Measurements from ENCODE around the gene TGFB3. TPM values are rescaled to one million over a fixed set of nuclear protein-coding genes. Genes with fewer than 3 reads are reported as not detected.

The TGFB3 gene
- total and polyA plus RNA-seq, 9 of the 15 experiments (the other 6 are each of a cell fraction or from before 2014, with no cell fraction given), result 0.39 to 2.0 (median 1.0) TPM

- TF ChIP-seq RUNX1 (IDR thresholded peaks at IDR 0.05; ENCODE audit: low read depth) (no peak), KAT8 (IDR thresholded peaks at IDR 0.05; ENCODE audit: low read depth) (no peak), NFRKB (IDR thresholded peaks at IDR 0.05; ENCODE audit: low read depth) (no peak), ID3 (CRISPR knock-in tag; IDR thresholded peaks at IDR 0.05) (no peak), ID3 (tag; IDR thresholded peaks at IDR 0.05) (no peak), KLF10 (CRISPR knock-in tag; IDR thresholded peaks at IDR 0.05) (no peak), ZSCAN29 (IDR thresholded peaks at IDR 0.05) (no peak), ERF (CRISPR knock-in tag; IDR thresholded peaks at IDR 0.05) (no peak), CREB3 (tag; conservative IDR thresholded peaks at IDR 0.05; ENCODE audit: low read depth) (no peak), RREB1 (CRISPR knock-in tag; IDR thresholded peaks at IDR 0.05) (no peak), CEBPZ (IDR thresholded peaks at IDR 0.05; ENCODE audit: borderline replicate concordance, low read depth, low read length) (no peak)
Measured at GRCh38 chr14:75911883-75912282, 69.9 kb downstream of the TGFB3 start (continued).

Data from K562 (cell line).